HCEC 1CT (cell line): ENCODE results near the gene SAG.

Experiments
- DNase-seq: peaks from one replicate; pipeline ENCODE4 v3.0.0-alpha.2; 2017

The SAG gene

DNA sequence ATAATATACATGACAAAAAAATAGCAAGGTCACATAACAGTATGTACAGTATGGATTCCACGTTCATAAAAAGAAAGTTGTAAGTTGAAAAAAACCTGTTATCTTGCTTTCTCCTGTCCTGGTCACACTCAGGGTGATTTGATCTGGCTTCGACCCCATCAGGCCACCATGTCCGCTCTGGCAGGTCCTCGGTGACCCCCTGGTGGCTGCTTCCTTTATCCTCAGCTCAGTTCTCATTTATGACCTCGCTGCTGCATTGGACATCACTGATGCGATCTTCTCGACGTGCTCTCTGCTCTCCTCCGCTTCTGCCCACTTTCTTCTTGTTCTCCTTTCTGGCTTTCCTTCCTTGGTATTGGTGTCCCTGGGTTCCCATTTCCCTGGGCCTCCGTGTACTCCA, 76.4 kb downstream of the SAG start:
- no peak for DNase-seq

DNA sequence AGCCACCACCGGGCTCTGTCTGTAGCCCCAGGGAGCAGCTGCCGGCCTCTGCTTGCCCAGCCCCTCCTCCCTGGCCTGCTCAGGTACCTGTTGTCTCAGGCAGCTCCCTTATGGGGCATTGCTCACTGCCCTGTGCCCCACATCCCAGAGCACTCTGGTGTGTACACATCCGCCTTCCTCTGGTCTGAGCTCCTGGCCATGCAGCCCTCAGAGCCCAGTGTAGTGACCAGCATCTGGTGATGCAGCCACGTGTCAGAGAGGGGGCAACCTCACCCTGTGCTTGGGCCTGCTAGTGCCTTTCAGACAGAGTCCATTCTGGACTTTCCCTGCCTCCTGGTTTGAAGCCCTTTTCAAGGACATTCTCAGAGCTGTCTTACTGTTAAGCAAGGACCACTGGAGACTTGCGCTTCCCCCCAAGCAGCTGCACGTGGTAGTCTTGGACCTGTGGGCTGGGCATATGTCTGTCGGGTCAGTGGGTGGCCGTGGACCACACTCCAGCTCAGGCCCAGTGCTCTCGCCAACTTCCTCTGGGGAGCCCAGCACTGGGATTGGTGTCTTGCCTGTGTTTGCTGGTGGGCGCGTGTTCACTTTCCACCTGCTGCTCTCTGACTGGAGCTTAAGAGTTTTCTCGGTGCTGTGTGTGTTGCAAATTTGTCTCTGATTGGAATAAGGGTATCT, 77.3 kb downstream of the SAG start:
- no peak for DNase-seq

DNA sequence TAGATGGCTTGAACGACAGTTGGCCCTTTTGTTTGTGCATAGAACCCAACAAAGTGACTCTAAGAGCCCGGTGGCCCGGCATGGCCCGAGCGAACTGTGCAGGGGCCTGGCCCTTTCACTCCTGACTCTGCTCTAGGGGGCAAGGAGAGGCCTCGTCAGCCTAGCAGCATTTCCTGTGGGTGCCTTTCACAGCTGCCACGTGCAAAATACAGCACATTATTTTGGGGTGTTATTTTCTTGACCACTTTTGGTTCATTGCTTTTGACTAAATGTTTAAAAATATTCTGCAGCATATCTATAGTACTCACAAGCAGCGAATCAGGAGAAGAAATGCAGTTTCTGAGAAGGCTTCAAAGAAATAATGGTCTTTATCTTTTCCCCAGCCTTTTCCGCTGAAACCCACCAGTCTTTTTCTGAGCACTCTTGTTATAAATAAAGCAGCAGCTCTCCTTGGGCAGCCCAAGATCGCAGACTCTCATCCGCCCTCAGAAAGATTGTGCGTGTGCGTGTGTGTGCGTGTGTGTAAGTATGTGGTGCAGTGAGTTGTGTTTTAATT, 78.0 kb downstream of the SAG start:
- DNase-seq: no peak

DNA sequence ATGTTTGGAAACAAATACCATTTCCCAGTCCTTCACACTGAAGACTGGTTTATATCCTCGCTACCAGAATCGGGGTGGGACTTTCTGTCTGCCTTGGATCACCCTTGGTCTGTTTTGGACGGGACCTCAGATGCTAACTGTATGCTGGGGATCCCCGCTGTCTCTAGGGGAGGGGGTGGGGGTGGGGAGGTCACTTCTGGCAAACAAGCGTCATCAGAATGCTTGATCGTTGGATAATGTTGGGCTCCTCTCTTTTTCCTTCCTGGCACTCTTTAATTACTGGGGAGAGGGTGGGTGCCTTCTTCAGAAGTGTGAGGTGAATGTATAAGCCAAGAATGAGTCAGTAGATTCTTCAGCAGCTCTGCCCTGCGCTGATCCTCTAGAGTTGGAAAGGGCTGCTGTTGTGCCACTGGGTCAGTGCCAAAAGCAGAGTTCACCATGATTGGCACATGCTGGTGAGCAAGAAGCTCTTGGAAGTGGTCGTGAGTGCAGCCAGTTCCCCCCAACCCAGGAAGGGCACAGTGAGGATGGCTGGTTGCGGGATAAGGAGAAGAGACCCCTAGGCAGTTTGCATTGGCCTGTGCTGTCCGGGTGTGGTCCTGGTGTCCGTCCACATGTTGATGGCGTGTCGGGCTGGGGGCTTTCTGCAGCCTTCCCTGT, 78.9 kb downstream of the SAG start:
- peak; percentile 18 for DNase-seq

DNA sequence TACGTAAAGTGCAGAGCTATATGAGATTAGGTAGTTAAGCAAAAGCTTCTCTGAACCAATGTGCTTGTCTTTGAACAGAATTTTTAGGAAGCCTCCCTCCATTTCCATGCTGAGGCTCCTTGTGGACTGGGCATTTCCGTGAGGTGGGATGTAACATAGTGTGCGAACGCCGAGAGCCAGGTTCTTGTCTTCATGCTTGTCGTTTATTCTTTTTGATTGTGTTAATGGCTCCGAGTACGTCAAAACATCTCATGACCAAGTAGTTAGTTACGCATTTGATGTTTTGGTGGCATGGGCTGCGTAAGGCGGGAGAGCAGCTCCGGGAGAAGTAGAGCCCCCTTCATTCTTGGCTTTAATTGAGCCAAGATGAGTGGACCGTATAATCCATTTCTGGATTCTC, 79.6 kb downstream of the SAG start:
- DNase-seq: no peak

DNA sequence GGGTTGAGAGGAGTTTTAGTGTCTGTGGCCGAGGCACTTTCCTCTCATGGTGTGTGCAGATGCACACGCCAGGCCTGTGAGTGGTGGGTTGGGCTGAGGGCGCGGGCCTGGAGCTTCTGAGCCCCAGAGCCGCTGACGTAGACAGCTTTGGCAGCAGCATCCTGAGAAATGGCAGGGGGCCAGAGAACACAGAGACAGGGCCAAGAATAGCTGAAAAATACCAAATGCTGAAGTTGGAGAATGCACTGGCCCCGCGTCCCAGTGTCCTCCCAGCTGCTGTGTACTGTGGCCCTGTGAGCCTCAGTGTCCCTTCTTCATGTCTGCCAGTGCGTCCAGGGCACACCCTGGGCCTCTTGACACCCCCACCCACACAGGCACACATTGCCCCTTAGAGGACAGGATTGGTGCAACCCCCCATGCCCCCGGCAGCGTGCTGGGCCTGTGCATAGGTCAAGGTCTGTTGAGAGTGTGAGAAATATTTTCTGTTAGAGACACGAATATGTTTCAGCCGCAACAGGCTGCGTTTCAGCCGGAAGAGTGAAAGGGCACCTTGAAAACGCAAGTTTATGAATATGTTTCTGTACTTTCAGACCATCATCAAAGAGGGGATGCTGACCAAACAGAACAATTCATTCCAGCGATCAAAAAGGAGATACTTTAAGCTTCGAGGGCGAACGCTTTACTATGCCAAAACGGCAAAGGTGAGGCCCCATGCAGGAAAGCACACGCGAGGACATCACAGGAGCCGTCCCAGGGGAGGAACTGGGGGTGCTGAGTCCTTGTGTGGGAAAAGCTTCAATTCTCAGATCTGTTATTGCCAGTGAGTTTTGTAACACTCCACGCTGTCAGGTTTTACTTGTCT, 80.3 kb downstream of the SAG start:
- peak; percentile 57 for DNase-seq

DNA sequence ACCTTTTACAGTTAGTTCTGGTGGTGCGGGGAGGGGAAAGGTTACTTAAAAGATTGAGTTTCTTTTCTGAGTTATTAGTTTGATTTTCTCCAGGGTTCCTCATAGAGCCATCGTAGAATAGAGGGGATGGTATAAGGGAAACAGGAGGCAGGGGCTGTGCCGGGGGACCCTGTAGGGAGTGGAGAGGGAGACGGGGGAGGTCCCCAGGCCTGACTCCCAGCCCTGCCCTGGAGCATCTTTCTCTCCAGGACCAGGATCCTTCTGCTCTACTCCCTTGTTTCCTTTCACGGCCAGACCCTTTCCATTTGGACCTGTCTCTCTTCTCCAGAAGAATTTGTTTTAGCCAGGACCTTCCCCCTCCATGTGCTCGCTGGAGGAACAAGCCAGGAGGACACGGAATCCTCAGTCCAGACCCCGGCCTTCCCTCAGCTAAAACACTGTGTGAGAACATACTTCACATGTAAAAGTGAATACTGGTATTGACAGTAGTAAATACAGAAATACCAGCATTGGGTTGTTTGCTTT, 82.0 kb downstream of the SAG start:
- DNase-seq: no peak

DNA sequence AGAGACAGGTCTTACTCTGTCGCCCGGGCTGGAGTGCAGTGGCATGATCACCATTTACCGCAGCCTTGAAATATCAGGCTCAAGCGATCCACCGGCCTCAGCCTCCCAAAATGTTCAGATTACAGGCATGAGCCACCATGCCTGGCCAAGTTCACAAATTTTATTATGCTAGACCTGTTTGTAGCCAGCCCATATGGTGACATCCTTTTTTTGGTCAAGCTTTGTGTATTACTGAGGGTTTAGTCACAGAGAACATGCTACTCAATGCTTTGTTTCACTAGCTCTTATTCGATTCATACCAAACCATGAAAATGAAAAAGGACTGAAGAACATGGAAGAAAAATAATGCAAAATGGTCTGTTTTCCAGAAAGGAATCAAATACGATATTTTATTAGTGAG, 88.1 kb downstream of the SAG start:
- no peak for DNase-seq
